ENCODE results near the gene BMP5.

BMP5 gene

GRCh38 chr6:55811074-55811473 lies 64.3 kb downstream of the BMP5 start:
- DNase-seq (ENCODE audit: low spot score): no peak

- no peak for DNase-seq (ENCODE audit: low spot score)
These were observed 73.1 kb downstream of the BMP5 start for GRCh38 chr6:55802259-55802658.

- DNase-seq (ENCODE audit: low spot score): no peak
These were observed 76.8 kb downstream of the BMP5 start for GRCh38 chr6:55798571-55798970.

- DNase-seq (ENCODE audit: low spot score): no peak
These were observed 81.1 kb downstream of the BMP5 start for GRCh38 chr6:55794136-55794812.

DNA sequence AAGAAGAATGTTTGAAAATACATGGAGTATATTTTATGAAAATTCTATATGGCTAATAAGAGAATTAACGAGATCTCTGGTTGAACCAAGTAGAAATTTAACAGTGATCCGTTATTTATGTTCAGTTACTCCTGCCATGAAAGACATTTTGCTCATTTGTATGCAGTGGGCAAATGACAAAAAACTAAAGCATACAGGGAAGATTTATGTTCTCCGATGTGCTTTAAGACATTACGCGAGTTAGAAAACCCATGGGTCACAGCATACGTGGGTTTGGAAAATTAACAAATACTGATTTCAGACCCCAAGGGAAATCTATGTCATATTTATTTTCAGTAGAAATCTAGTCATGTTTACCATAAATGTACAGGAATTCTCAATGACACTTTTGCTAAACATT lies 90.1 kb downstream of the BMP5 start:
- no peak for DNase-seq (ENCODE audit: low spot score)

DNA sequence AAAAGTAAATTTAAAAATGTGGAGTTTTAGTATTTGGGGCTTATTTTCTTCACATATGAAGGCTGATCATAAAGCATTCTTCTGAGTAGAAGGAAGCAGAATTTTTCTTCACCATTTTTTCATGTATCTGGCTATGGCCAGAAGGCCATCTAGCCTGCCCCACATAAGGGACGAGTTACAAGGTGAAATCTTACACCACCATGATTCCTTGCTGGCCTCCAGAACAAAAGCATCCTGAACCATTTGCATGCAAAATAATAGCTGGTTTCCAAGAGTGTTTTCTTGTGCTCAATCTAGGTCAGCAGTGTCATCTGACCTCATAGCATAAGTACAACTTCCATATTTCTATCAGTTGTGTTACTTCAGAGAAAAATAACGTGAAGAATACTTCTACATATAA lies 93.1 kb downstream of the BMP5 start:
- no peak for DNase-seq (ENCODE audit: low spot score)

DNA sequence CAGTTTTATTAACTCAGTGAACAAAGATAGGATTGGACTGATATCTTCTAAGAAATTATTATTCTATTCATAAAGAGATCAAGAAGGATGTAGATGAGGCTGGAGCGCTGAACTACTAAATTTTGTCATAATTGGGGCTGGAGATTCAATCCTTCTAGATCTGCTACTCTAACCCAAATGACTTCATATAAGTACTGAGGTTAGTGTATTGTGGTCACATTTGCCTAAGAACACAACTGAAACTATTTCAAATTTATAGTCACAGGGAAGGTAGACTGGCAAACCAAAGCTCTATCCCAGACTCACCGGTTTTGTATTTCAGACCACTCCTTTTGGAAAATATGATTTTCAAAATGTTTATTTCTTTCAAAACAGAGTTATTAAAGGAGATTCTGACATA lies 96.7 kb downstream of the BMP5 start:
- no peak for DNase-seq (ENCODE audit: low spot score)

GRCh38 chr6:55777469-55777868 lies 97.9 kb downstream of the BMP5 start:
- no peak for DNase-seq (ENCODE audit: low spot score)

GRCh38 chr6:55776113-55776512 lies 99.3 kb downstream of the BMP5 start:
- DNase-seq (ENCODE audit: low spot score): no peak

- DNase-seq (ENCODE audit: low spot score): no peak
These were observed 100.4 kb downstream of the BMP5 start for GRCh38 chr6:55775029-55775318.

DNA sequence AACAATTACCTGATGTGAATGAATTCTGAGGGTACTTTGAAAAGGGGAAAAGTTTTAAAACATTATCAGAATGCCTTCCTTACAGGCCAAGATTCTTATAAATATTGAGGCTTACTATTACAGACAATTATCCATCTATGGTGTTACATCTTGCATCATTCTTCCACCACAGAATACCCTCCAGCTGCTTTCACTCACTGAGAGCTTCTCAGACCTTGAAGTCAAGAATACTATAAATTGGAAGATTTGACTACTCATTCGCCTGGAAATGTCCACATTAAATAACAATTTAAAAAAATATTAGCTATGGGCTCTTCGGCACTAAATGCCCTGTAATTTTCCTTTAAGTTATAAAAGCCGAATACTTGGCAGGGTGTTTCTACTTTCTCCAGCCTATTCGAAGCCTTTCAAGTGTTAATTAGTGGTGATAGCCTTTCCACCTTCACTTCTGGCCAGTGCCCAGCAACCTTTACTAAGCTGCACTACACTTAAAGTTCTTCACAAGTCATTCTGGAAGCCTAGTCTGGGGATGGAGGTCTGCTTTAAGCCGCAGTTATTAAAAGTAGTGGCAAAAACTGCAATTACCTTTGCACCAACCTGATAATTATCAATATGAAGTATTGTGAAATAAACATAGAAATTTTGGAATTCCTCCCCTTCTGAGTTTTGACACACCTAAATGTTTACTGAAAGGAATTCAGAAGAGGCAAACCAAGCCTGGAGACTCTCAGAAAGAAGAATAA lies 100.9 kb downstream of the BMP5 start:
- DNase-seq (ENCODE audit: low spot score): no peak

- DNase-seq (ENCODE audit: low spot score): no peak
These were observed 101.7 kb downstream of the BMP5 start for GRCh38 chr6:55773620-55774216.

DNA sequence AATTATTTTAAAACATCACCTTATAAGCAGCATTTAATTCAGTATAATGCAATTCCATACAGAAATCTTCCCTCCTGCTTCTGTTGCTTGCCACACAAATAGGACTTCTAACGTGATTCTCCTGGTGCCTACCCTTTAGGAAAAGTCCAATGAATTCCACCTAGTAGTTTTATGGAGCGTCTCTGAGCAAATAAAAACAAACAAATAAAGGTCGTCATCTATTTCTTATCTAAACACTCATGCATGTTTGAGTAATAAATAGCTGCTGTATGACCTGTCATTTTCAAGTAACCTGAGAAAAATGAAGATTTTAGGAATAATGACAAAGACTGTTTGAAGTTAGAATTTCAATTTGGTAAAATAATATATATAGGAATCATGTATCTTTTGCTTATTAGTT lies 102.7 kb downstream of the BMP5 start:
- no peak for DNase-seq (ENCODE audit: low spot score)

DNA sequence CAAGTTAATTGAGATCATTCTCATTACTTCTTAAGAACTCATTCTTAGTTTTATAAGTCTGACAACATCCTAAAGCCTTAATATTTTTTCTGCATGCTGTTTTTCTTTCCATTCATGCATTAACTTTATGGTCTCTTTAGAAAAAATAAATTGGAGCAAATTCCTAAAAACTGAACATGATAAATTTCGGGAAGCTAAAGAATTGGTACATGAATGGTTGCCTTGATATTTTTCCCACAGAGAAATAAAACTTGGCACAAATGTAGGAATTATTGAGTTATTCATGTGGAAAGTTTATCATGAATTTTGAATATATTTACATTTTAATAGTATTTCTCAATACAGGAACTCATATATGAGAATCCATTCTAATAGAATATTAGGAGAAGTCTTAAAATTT lies 115.9 kb downstream of the BMP5 start:
- no peak for DNase-seq (ENCODE audit: low spot score)

- no peak for DNase-seq (ENCODE audit: low spot score)
These were observed 117.0 kb downstream of the BMP5 start for GRCh38 chr6:55758156-55758937.

DNA sequence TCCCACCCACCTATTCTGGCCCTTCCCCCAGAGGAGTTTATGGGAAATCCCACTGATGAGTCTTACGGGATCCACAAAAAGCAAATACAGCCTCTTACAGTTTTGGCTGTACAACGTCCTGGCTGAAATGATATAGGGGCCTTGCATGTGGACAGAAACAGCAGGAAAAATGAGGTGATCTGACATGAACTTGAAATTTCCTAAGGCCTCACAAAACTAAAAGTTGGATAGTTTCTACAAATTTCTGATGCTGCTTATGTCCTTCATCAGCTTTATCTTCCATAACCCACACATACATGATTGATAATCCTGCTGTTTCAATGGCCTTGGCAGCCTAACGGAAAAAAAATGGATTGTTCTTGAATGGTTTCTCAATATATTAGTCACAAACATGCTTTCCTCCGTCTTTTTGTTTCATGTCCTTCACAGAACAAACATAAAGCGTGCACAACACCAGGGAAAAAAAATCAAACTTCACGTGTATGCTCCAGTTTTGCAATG lies 118.8 kb downstream of the BMP5 start:
- no peak for DNase-seq (ENCODE audit: low spot score)

- DNase-seq (ENCODE audit: low spot score): no peak
These were observed 126.5 kb downstream of the BMP5 start for GRCh38 chr6:55748880-55749279.

DNA sequence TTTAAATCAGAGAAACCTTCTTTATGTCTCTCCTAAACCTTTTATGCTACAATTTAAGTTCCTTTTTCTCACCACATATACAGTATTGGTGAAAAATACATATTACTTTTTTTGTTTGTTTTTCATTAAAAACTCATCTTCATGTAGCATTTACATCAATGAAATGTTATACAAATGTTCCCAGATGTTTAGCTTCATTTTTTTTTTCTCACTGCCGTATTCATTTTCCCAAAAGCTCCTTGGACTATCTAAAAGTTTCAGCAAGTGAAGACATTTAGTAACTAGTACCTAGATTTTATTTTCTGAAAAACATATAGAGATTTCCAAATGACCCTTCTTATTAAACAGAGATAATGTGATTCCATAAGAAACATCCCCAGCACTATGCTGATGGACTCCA lies 128.9 kb downstream of the BMP5 start:
- no peak for DNase-seq (ENCODE audit: low spot score)

GRCh38 chr6:55734256-55734655 lies 141.1 kb downstream of the BMP5 start:
- no peak for DNase-seq (ENCODE audit: low spot score)

- no peak for DNase-seq (ENCODE audit: low spot score)
These were observed 145.7 kb downstream of the BMP5 start for GRCh38 chr6:55729665-55730064.

DNA sequence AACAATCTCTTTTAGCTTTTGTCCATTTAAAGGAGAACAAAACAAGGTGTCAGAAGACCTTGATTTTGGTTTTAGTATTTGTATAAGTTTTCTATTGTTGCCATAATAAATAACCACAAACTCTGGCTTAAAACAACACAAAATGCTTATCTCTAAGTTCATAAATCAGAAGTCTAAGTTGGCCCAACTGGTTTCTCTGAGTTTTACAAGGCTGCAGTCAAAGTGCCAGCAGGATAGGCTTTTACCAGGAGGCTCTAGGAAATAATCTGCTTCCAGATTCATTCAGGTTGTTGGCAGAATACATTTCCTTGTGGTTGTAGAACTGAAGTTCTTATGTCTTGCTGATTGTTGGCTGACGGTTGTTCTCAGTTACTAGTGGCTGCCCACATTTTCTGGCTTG lies 149.2 kb downstream of the BMP5 start:
- DNase-seq (ENCODE audit: low spot score): no peak

GRCh38 chr6:55714831-55715230 lies 160.6 kb downstream of the BMP5 start:
- DNase-seq (ENCODE audit: low spot score): no peak

- no peak for DNase-seq (ENCODE audit: low spot score)
These were observed 162.0 kb downstream of the BMP5 start for GRCh38 chr6:55713436-55713835.

Measured in NAMALWA (cell line).